Heart left ventricle (tissue), 16 donors: ENCODE data around the gene KRT74. TPM values are rescaled to one million over a fixed set of nuclear protein-coding genes. Genes with fewer than 3 reads are reported as not detected.
"Not testable (repeated sequence)": the region's sequence is repeated elsewhere in the genome, so short reads cannot be mapped to it uniquely, and the experiment has no call there.

Experiments used
- ATAC-seq, 4 donors: fragments of 200-7000 bp; cut with Tn5 transposase; one replicate each; pipeline ENCODE4 v1.9.1; 2020 to 2022; ENCODE audit warnings: moderate library complexity in 4 of 4, mild to moderate bottlenecking in 3 of 4, moderate number of reproducible peaks in 1 of 4
- DNase-seq, 5 donors: peaks; one replicate each; pipeline ENCODE4 v3.0.0-alpha.2; 2020
- H3K27ac ChIP-seq, 12 donors: fragments of 200-600 bp; sonication (generic) in 4 of 12; one replicate each; pipeline versions ENCODE4 v1.5.0 to v1.8.0; 2016 to 2022; ENCODE audit warnings: mild to moderate bottlenecking in 2 of 12
- H3K27me3 ChIP-seq, 9 donors: fragments of 200-600 bp; sonication (generic) in 2 of 9; one replicate each; pipeline versions ENCODE4 v1.5.1 to v1.8.0; 2016 to 2022; ENCODE audit warnings: mild to moderate bottlenecking in 3 of 9
- H3K36me3 ChIP-seq, 9 donors: fragments of 200-600 bp; sonication (generic) in 2 of 9; one replicate each; pipeline versions ENCODE4 v1.5.0 to v1.8.0; 2018 to 2022; ENCODE audit warnings: mild to moderate bottlenecking in 2 of 9
- H3K4me1 ChIP-seq, 12 donors: fragments of 200-600 bp; sonication (generic) in 4 of 12; one replicate each; pipeline versions ENCODE4 v1.5.0 to v1.8.0; 2016 to 2022; ENCODE audit warnings: mild to moderate bottlenecking in 3 of 12
- H3K4me3 ChIP-seq, 12 donors: fragments of 200-600 bp; sonication (generic) in 4 of 12; one replicate each; pipeline versions ENCODE4 v1.5.0 to v1.8.0; 2017 to 2022; ENCODE audit warnings: mild to moderate bottlenecking in 9 of 12, moderate library complexity in 4 of 12
- H3K9me3 ChIP-seq, 12 donors: fragments of 200-600 bp; sonication (generic) in 4 of 12; one replicate each; pipeline versions ENCODE4 v1.5.0 to v1.8.0; 2016 to 2022; ENCODE audit warnings: mild to moderate bottlenecking in 1 of 12
- CTCF ChIP-seq, 12 donors: fragments of 200-600 bp; sonication (generic) in 4 of 12; IDR thresholded peaks; one replicate each; pipeline versions ENCODE4 v1.5.0 to v1.8.0; 2018 to 2022; ENCODE audit warnings: antibody characterized with exemption in 12 of 12, mild to moderate bottlenecking in 5 of 12
- POLR2A ChIP-seq, 2 donors: fragments of 450-650 bp; IDR thresholded peaks; one replicate each; pipeline ENCODE4 v1.6.1; 2017; ENCODE audit warnings: antibody characterized with exemption in 2 of 2, mild to moderate bottlenecking in 2 of 2, moderate library complexity in 2 of 2
- WGBS, 4 donors: extraction: QIAGEN DNeasy Blood & Tissue Kit in 2 of 4; methylation state at CpG; one replicate each; pipeline versions ENCODE4 v1.1.5 to v1.1.7; 2013 to 2018; 5-methylcytosine and 5-hydroxymethylcytosine counted together
- intact Hi-C, 10 donors: fragments of 100-400 bp; cut with DNase I; formaldehyde crosslinking; loops; one replicate each; pipeline versions ENCODE4 v1.11.1 to v1.14.2; 2022
- polyA plus RNA-seq, 2 donors: library from polyadenylated mRNA; stranded (reverse); fragments of 200-250 nt; gene quantifications; one replicate each; pipeline ENCODE4 v1.2.3, GENCODE V29; 2013
- total RNA-seq, 9 donors: library from RNA; depleted of rRNA in 2 of 9; stranded (reverse); fragments of >200 nt in 2 of 9; fragmentation: NEBNext Ultra II Directional in 3 of 9; extraction: Animal tissue kit (Norgen Biotek cat#: 25700) in 3 of 9; gene quantifications; one replicate each; pipeline versions ENCODE4 v1.1.0 to v1.2.4, GENCODE V29; 2016 to 2023
- donor health status: ischemic (EF 13 %, LVEDD 7.1; RV severe dilation, severe dysfunction).
- donor health status: healthy with polysubstance abuse.
- donor health status: DM: no; HTN: yes; CAD: no.
- donor health status: DM: no; HTN: no; CAD: no.
- donor health status: ischemic (EF 25% LVEDD 6.9; RV normal size, moderate dysfunction).
- donor health status: ischemic (EF 25% LVEDD 5.7; RV mildly dilated, moderate dysfunction).
- donor health status: healthy.
- donor health status: DM: yes; HTN: yes; CAD: no.
- donor health status: ischemic (EF 35%, LVEDD 5.7; RV mildly dilated, moderate dysfunction).
- donor health status: nonischemic (EF 11% LVEDD 7.7; RV severe dilation, severe dysfunction).
- donor health status: DM: yes; HTN: yes; CAD: no.
- donor health status: PGD.
- donor health status: ischemic (EF 29% LVEDD 5.4; RV normal size, mild dysfunction).
- donor health status: nonischemic (EF 23%, LVEDD 6.1; RV moderate dilation, normal function).

Gene KRT74
- total and polyA plus RNA-seq, 11 donors: not detected

- Histone ChIP-seq H3K9me3 (no peaks in the 10 kb centered on the region), H3K4me3 (no peak overlapping the region), H3K4me1 (no peaks in the 10 kb centered on the region), H3K27ac (no peak overlapping the region), H3K27me3 (peaks cover 12 to 69% (median 38%) of the 10 kb centered on the region in 9 donors), H3K36me3 (no peaks in the 10 kb centered on the region)
- no peak for DNase-seq
- 81 to 87% (median 86%) methylated on average over 12 of the region's 12 CpGs for WGBS, 4 donors
- no peak for TF ChIP-seq CTCF (IDR thresholded peaks at IDR 0.05)
- TF ChIP-seq POLR2A (IDR thresholded peaks at IDR 0.05): no peak
- intact Hi-C loops: no loop called here
- ATAC-seq: no peak
Measured at GRCh38 chr12:52600475-52600874, 26.8 kb upstream of the KRT74 start.

GRCh38 chr12:52600071-52600470 lies 26.4 kb upstream of the KRT74 start:
- WGBS, 4 donors: 44 to 61% (median 52%) methylated on average over 2 of the region's 2 CpGs
- Histone ChIP-seq H3K4me1 (no peaks in the 10 kb centered on the region), H3K4me3 (no peak overlapping the region), H3K27ac (no peak overlapping the region), H3K9me3 (no peaks in the 10 kb centered on the region), H3K27me3 (peaks cover 11 to 66% (median 38%) of the 10 kb centered on the region in 9 donors), H3K36me3 (no peaks in the 10 kb centered on the region)
- DNase-seq (no peak), ATAC-seq (no peak)
- TF ChIP-seq CTCF (IDR thresholded peaks at IDR 0.05) (no peak), POLR2A (IDR thresholded peaks at IDR 0.05) (no peak)
- intact Hi-C loops: no loop called here

GRCh38 chr12:52598966-52599365 lies 25.3 kb upstream of the KRT74 start:
- H3K27ac ChIP-seq: no peak overlapping the region
- intact Hi-C loops: no loop called here
- 85 to 93% (median 87%) methylated on average over 5 of the region's 5 CpGs for WGBS, 4 donors
- DNase-seq (no peak), ATAC-seq (no peak)
- TF ChIP-seq POLR2A (IDR thresholded peaks at IDR 0.05) (no peak), CTCF (IDR thresholded peaks at IDR 0.05) (no peak)
- no peak overlapping the region for H3K4me3 ChIP-seq
- no peaks in the 10 kb centered on the region for H3K4me1 ChIP-seq
- H3K36me3 ChIP-seq: no peaks in the 10 kb centered on the region
- peaks cover 9 to 65% (median 38%) of the 10 kb centered on the region in 9 donors for H3K27me3 ChIP-seq
- no peaks in the 10 kb centered on the region for H3K9me3 ChIP-seq

- H3K9me3 ChIP-seq, H3K36me3 ChIP-seq, intact Hi-C loops, H3K4me1 ChIP-seq, H3K27ac ChIP-seq, DNase-seq, H3K4me3 ChIP-seq, ATAC-seq: not testable (repeated sequence)
- H3K27me3 ChIP-seq: peaks cover 0 to 35% (median 2%) of the 10 kb centered on the region in 9 donors
- 79 to 93% (median 89%) methylated on average over 4 of the region's 4 CpGs for WGBS, 4 donors
Measured at GRCh38 chr12:52594237-52594636, 20.6 kb upstream of the KRT74 start.

- H3K4me3 ChIP-seq: no peak overlapping the region
- TF ChIP-seq CTCF (IDR thresholded peaks at IDR 0.05) (no peak), POLR2A (IDR thresholded peaks at IDR 0.05) (no peak)
- H3K27ac ChIP-seq: no peak overlapping the region
- ATAC-seq (no peak), DNase-seq (no peak)
- H3K36me3 ChIP-seq: no peaks in the 10 kb centered on the region
- no peaks in the 10 kb centered on the region for H3K9me3 ChIP-seq
- intact Hi-C loops: no loop called here
- no peaks in the 10 kb centered on the region for H3K4me1 ChIP-seq
- 83 to 89% (median 87%) methylated on average over 7 to 11 of the region's 11 CpGs for WGBS, 4 donors
- H3K27me3 ChIP-seq: peaks cover 0 to 36% (median 0%) of the 10 kb centered on the region in 9 donors
Measured at GRCh38 chr12:52591521-52591920, 17.9 kb upstream of the KRT74 start.
